NCI-H2107 treated with DMSO at 0.1 percent for 48 hours (cell line): ENCODE measurements around the gene EHD4.
A peak's percentile ranks its signal among the peaks of the same experiment; 100 is the strongest.

Experiments
- DNase-seq: peaks from one replicate; lab custom pipeline; 2025; ENCODE audit not compliant: unreplicated experiment; lab: John Stamatoyannopoulos, UW

The EHD4 gene

GRCh38 chr15:41981371-41982132 is 9.2 kb upstream of the EHD4 start:
- no peak for DNase-seq

GRCh38 chr15:41980654-41981323 is 8.4 kb upstream of the EHD4 start:
- no peak for DNase-seq

GRCh38 chr15:41979493-41980266 is 7.3 kb upstream of the EHD4 start:
- no peak for DNase-seq

- no peak for DNase-seq
Observed at GRCh38 chr15:41978534-41978933, 6.2 kb upstream of the EHD4 start.

- no peak for DNase-seq
Observed at GRCh38 chr15:41977757-41978383, 5.5 kb upstream of the EHD4 start.

- no peak for DNase-seq
Observed at GRCh38 chr15:41975669-41976068, 3.3 kb upstream of the EHD4 start.

- no peak for DNase-seq
Observed at GRCh38 chr15:41974041-41974440, 1.7 kb upstream of the EHD4 start.

- DNase-seq, result no peak
Observed at GRCh38 chr15:41971895-41972252, 483 bp downstream of the EHD4 start.

GRCh38 chr15:41971089-41971894 is 1.1 kb downstream of the EHD4 start:
- DNase-seq, result peak; percentile 49

- no peak for DNase-seq
Observed at GRCh38 chr15:41970456-41970855, 1.9 kb downstream of the EHD4 start.

- DNase-seq, result no peak
Observed at GRCh38 chr15:41969851-41970431, 2.4 kb downstream of the EHD4 start.

- no peak for DNase-seq
Observed at GRCh38 chr15:41968701-41969100, 3.7 kb downstream of the EHD4 start.

GRCh38 chr15:41967506-41968206 is 4.7 kb downstream of the EHD4 start:
- no peak for DNase-seq

GRCh38 chr15:41966920-41967465 is 5.4 kb downstream of the EHD4 start:
- no peak for DNase-seq

- no peak for DNase-seq
Observed at GRCh38 chr15:41966414-41966812, 5.9 kb downstream of the EHD4 start.

- DNase-seq, result no peak
Observed at GRCh38 chr15:41965441-41966413, 6.6 kb downstream of the EHD4 start.

GRCh38 chr15:41961595-41962202 is 10.7 kb downstream of the EHD4 start:
- no peak for DNase-seq

- no peak for DNase-seq
Observed at GRCh38 chr15:41961001-41961518, 11.3 kb downstream of the EHD4 start.
